ENCODE measurements around the gene COPZ2.

COPZ2 gene

GRCh38 chr17:48030531-48030930, 7.1 kb downstream of the COPZ2 start:
- POLR2A ChIA-PET: interaction anchor here (1.0 to 1.6 kb wide), 3 partner anchors 18 to 60 kb away, joined by 3 to 7 read pairs (median 4); partner anchors contain the start of genes CDK5RAP3 and NFE2L1
- CTCF ChIA-PET: interaction anchor here (0.8 to 7.9 kb wide), 12 partner anchors 13 to 99 kb away, joined by 3 to 305 read pairs (median 4); no protein-coding TSS in a partner anchor
- no peak overlapping the region for H3K4me3 ChIP-seq (ENCODE audit: low read depth, low read length)
- no peak for DNase-seq (ENCODE audit: low read depth, low spot score)
- TF ChIP-seq CTCF (IDR thresholded peaks at IDR 0.05; ENCODE audit: insufficient read depth, low read length, missing control alignments): no peak

GRCh38 chr17:48028736-48029135, 8.9 kb downstream of the COPZ2 start:
- TF ChIP-seq CTCF (IDR thresholded peaks at IDR 0.05; ENCODE audit: insufficient read depth, low read length, missing control alignments): no peak
- DNase-seq (ENCODE audit: low read depth, low spot score): no peak
- ChIA-PET POLR2A (interaction anchor here (1.0 kb wide), 1 partner anchor 19 kb away, joined by 7 read pairs; the partner anchor contains the start of gene NFE2L1), CTCF (interaction anchor here (0.6 to 7.9 kb wide), 5 partner anchors 7 to 79 kb away, joined by 3 to 305 read pairs (median 15); partner anchors contain the start of gene COPZ2)
- no peak overlapping the region for H3K4me3 ChIP-seq (ENCODE audit: low read depth, low read length)

DNA sequence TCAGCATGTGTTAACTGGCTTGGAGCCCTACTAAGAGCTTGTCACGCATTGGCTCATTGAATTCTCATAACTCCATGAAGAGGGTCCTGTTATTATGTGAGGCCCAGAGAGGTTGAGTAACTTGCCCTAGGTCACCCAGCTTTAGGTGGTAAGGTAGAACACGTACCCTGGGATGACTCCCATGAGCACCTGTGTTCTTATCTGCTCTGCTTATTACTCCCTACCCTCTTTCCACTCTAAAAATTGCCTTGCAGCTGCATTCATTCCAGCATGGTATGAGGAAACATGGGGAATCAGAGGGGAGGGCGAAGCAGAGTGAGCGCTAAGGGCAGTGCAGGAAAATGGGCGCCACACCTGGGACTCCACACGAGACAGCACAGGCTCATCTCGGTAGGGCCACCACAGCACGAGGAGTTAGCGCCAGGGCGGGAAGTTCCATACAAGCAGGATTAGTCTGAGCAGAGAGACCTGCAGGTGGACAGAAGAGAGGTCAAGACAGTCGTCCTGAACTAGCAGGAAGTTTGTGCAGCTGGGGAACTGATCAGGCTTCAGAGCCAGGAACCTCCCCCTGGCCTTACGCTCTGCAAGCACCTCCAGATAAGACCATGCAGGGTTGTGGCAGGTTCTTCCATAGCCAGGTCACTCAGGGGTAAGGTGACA, 10.1 kb downstream of the COPZ2 start:
- CTCF ChIA-PET: interaction anchor here (0.8 to 7.9 kb wide), 26 partner anchors 8 to 591 kb away, joined by 3 to 305 read pairs (median 8); partner anchors contain the start of genes CBX1, CDK5RAP3, COPZ2 and NFE2L1
- POLR2A ChIA-PET: interaction anchor here (1.2 to 3.1 kb wide), 5 partner anchors 8 to 71 kb away, joined by 4 to 36 read pairs (median 18); partner anchors contain the start of gene NFE2L1

DNA sequence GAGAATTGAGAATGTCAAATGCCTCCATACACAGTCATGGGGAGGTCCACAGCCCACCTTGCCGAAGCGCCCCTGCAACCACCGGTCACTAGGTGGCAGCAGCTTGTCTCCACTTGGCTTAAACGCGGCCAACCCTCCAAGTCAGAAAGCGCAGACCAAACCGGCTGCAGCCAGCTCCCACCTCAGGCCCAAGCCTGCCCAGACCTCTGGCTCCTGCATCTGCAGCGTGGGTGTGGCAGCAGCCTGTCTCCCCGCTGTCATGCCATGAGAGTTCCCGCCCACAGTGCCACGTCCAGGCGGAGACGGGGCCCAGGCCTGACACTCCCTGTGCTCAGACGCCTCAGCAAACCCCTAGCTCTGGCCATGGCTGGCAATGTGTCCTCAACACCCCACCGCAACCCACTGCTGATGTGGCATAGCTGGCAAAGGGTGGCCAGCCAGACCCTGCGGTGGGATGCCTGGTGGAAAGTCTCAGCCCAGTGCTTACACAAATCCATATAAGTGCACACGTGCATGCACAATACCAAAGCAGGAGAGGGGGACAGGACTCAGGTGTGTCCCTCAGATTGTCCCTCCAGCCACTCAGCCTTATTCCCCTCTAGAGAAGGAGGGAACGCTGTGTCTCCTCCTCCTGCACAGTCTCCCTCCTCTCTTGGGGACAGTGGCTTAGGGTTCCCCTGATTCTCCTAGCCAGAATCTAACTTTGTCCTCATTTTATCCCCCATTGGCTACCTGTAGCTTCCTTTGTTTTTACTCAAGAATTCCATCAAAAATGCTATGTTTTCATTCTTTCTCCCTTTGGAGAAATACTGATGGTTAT, 10.9 kb downstream of the COPZ2 start:
- peak; percentile 91 for TF ChIP-seq CTCF (IDR thresholded peaks at IDR 0.05; ENCODE audit: insufficient read depth, low read length, missing control alignments)
- peak; percentile 53 for DNase-seq (ENCODE audit: low read depth, low spot score)
- no peak overlapping the region for H3K4me3 ChIP-seq (ENCODE audit: low read depth, low read length)
- ChIA-PET CTCF (interaction anchor here (0.8 to 7.9 kb wide), 32 partner anchors 8 to 592 kb away, joined by 3 to 305 read pairs (median 6); partner anchors contain the start of genes CBX1, CDK5RAP3, COPZ2 and NFE2L1), POLR2A (interaction anchor here (0.6 to 3.1 kb wide), 12 partner anchors 9 to 105 kb away, joined by 3 to 36 read pairs (median 6); partner anchors contain the start of genes CBX1, NFE2L1 and SNX11)

More for the DNA sequence above, 10.1 kb downstream of the COPZ2 start:
- no peak for DNase-seq (ENCODE audit: low read depth, low spot score)
- H3K4me3 ChIP-seq (ENCODE audit: low read depth, low read length): no peak overlapping the region
- TF ChIP-seq CTCF (IDR thresholded peaks at IDR 0.05; ENCODE audit: insufficient read depth, low read length, missing control alignments): no peak

DNA sequence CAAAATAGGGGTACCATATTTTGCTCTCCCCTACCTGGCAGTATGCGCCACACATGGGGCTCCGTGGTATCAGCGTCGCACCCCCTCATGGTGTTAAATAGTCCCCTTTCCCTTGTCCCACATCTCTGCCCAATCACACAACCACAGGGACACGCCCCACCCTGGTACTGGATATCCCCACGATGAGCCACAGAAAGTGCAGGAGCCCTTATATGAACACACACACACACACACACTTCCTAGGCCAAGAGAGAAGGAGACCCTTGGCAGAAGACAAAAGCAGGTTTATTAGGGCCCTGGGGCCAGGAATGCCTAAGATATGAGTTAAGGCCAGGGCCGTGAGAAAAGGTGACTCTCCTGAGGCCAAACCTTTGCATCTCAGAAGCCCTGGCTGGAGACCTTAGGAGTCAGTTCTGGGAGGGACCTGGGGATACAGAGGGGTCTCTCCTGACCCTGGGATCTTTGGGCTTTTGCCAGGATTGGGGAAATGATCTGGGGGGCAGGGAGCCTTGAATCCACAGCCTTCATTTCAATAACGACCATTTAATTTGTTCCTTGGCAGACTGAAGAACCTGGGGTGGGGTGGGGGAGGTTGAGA, 11.6 kb downstream of the COPZ2 start:
- no peak for TF ChIP-seq CTCF (IDR thresholded peaks at IDR 0.05; ENCODE audit: insufficient read depth, low read length, missing control alignments)
- POLR2A ChIA-PET: interaction anchor here (0.6 to 3.1 kb wide), 15 partner anchors 10 to 549 kb away, joined by 3 to 36 read pairs (median 5); partner anchors contain the start of genes CBX1, NFE2L1 and SNX11
- DNase-seq (ENCODE audit: low read depth, low spot score): no peak
- peak overlapping the region; percentile 71 for H3K4me3 ChIP-seq (ENCODE audit: low read depth, low read length)
- CTCF ChIA-PET: interaction anchor here (0.6 to 7.9 kb wide), 39 partner anchors 8 to 593 kb away, joined by 3 to 305 read pairs (median 5); partner anchors contain the start of genes CBX1, CDK5RAP3, COPZ2 and NFE2L1

Data from AG04449 (cell line).